ENCODE data around the gene PNMA8B.

Gene PNMA8B

DNA sequence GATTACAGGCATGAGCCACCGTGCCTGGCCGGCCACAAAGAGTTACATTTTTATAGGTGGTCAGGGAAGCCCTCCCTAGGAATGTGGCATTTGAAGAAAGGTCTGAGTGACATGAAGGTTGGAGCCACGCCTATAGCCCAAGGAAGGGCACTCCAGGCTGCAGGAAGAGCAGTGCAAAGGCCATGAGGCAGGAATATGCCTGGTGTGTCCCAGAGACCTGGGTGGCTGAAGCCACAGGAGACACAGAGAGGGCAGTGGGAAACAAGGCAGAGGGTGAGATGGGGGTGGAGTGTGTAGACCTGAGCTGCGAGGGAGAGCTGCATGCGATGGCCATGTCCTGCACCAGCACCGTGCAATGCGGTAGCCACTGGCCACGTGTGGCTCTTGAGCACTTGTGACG, 4.9 kb downstream of the PNMA8B start:
- in situ Hi-C loops (cut with MboI; ENCODE audit: low pct_unique_long_range_greater_than_20kb, low sequenced_read_pairs), result loop anchor here (10.0 kb wide), 2 partner anchors 96 to 206 kb away; no protein-coding TSS in a partner anchor
- no peak for DNase-seq

DNA sequence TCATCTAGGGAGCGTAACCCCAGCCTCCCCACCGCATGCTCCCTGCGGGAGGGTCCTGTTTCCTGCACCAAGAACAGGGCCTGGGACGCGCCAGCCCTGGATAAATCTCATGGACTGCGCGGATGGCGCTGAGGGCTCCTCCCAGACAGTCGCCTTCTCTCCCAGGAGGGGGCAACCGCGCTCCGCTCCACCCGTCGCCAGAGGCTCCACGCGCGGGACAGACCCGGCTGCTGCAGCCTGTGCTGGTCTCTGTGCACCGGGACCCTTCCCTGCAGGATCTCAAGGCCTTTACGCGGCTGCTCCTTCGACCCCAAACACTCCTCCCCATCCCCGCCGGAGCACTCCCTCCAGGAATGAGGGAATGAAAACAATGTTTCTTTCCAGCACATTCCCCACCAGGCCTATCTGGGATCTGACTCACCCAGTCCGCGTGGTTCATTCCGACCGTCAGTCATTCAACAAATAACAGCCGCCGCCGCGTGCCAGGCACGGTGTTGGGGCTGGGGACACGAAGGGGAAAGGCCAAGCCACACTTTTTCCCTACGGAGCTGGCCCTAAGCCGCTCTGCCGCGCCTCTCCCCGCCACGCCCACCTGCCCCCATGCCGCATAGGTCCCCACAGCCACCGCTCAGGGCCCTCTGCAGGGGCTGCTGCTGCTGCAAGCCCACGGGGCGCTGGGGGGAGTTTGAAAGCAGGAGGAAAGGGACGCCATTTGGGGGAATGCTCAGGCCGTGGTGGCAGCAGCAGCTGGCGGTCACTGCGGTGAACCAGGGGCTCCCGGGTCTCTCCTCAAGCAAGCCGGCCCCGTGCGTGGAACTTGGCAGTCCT, 6.0 kb downstream of the PNMA8B start:
- no peak for DNase-seq
- in situ Hi-C loops (cut with MboI; ENCODE audit: low pct_unique_long_range_greater_than_20kb, low sequenced_read_pairs), result loop anchor here (10.0 kb wide), 2 partner anchors 95 to 205 kb away; no protein-coding TSS in a partner anchor

DNA sequence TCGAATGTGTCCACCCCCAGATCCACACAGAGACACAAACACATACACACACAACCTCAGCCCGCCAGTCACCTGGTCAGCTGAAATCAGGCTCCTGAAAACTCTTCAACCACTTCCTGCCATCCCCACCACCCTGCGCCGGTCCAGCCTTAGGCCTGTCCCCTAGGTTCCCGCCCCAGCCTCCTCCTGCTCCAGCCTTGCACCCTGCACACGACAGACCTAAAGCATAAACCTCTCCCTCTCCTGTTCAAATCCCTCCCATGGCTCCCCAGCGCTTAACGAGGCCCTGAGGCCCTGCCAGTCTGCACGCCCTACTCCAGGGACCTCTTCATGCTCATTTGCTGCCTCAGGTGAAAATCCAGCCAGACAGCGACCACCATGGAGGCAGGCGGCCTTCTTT, 7.1 kb downstream of the PNMA8B start:
- DNase-seq, result no peak
- in situ Hi-C loops (cut with MboI; ENCODE audit: low pct_unique_long_range_greater_than_20kb, low sequenced_read_pairs), result no loop called here

DNA sequence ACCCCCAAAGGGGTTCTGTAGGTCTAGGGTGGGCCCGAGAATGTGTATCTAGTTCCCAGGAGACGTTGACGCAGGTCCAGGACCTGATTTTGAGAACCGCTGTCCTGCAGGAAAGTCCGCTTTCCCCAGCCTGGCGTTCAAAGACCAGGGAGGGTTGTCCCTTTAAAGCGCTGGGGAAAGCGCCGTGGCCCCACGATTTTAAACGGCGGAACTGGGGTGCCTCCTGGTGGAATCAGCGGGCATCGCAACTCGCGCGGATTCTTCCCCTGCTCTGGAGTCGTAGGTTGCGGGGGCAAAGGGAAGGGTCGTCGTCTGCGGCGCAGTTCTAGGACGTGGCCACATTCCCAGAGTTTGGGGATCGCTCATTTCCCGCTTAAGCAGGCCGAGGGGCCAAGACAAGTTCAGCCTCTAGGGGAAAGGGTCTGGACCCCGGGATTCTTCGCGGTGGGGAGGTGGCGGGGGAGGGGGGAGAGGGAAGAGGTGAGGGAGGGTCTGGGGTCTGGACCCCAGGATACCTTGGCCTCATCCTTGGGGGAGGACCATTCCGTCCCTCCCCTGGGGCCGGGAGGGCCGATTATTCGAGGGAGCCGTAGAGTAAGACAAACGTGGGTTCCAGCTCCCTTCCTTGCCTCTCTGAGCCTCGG, 7.7 kb downstream of the PNMA8B start:
- DNase-seq, result peak; percentile 84
- in situ Hi-C loops (cut with MboI; ENCODE audit: low pct_unique_long_range_greater_than_20kb, low sequenced_read_pairs), result no loop called here

DNA sequence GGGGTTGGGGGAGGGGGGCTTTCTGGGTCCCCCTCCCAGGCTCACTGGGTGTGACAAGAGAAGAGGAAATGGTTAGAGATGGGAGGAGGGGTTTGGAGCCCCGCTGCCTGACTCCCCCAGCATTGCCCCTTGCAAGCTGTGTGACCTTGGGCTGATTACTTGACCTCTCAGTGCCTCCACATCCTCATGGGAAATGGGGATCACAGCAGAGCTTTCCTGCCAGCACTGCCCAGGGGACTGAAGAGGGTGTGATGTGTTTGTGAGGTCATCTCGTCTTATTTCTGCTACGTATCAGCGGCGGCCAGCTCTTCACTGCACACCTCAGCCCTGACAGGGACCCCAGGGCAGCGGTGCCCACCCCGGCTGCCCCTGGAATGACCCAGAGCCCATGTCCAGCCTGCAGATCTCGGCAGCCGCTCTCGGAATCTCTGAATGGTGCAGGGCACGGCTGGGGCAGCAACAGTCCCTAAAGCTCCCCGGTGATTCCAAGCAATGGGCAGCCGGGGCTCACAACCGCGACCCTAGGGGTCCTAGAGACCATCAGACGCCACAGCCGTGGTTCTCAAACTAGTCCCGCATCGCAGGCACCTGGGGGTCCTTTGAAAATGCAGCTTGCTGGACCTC, 8.4 kb downstream of the PNMA8B start:
- in situ Hi-C loops (cut with MboI; ENCODE audit: low pct_unique_long_range_greater_than_20kb, low sequenced_read_pairs), result no loop called here
- no peak for DNase-seq

DNA sequence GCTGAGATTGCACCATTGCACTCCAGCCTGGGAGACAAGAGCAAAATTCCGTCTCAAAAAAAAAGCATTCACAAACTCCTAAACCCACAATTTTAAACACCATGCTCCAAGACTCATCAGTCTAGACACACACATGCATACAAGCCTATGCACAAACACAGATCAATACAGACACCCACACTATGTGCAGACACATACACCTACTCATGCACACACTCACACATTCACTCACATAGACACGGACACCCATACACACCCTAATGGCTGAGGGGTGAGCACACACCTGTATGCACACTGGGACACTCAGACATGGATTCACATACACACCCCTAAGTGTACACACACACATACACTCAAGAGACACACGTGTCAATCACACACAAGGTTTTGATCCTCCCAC, 9.3 kb downstream of the PNMA8B start:
- in situ Hi-C loops (cut with MboI; ENCODE audit: low pct_unique_long_range_greater_than_20kb, low sequenced_read_pairs), result no loop called here

DNA sequence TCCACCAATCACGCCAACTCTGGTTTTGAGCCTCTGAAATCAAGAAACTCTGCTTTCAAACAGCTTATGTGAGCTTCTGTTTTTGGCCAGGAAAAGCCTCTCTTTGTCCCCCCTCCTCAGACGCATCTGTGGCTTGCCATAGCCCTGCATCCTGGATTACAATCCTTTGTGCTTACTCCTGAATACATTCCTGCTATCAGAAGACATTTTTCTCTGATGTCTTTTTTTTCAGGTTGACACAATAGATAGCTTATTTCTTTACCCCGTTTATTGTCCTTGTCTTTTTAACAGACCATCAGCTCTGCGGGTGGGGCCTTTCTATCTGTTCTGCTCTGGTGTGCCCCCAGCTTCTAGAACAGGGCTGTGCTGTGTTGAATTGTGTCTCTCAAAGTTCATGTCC, 11.0 kb downstream of the PNMA8B start:
- in situ Hi-C loops (cut with MboI; ENCODE audit: low pct_unique_long_range_greater_than_20kb, low sequenced_read_pairs), result no loop called here
- DNase-seq, result no peak

More for the DNA sequence above, 9.3 kb downstream of the PNMA8B start:
- DNase-seq, result no peak

DNA sequence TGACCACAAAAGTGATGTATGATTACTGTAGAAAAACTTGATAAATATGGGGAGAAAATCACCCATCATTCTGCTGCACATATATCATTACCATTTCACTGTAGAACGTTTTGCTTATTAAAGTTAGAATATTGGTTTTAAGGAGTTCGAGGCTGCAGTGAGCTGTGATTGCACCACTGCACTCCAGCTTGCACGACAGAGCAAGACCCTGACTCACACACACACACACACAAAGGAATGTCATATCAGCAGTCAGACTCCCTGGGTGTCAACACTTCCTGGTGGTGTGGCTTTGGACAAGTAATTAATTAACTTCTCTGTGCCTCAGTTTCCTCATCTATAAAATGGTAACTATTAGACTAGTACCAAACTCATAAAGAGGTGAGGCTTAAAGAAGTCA, 13.0 kb downstream of the PNMA8B start:
- in situ Hi-C loops (cut with MboI; ENCODE audit: low pct_unique_long_range_greater_than_20kb, low sequenced_read_pairs), result no loop called here
- no peak for DNase-seq

DNA sequence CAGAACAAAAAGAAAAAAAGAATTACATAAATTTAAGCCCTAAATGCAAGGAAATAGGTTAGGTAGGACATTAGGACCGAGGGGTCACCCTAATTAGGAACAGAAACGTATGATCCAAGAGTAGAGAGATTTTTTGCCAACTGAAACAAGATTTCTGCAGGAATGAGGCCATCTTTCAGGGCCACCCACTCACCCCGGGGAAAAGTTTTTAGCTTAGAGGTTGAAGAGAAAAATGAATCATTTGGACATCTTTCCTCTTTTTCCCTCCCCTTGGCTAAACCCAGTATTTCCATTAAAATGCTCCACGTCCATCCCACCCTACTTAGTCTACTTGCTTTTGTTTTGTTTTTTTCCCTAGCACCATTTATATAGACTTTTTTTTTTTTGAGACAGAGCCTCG, 13.7 kb downstream of the PNMA8B start:
- in situ Hi-C loops (cut with MboI; ENCODE audit: low pct_unique_long_range_greater_than_20kb, low sequenced_read_pairs), result no loop called here
- DNase-seq, result no peak

DNA sequence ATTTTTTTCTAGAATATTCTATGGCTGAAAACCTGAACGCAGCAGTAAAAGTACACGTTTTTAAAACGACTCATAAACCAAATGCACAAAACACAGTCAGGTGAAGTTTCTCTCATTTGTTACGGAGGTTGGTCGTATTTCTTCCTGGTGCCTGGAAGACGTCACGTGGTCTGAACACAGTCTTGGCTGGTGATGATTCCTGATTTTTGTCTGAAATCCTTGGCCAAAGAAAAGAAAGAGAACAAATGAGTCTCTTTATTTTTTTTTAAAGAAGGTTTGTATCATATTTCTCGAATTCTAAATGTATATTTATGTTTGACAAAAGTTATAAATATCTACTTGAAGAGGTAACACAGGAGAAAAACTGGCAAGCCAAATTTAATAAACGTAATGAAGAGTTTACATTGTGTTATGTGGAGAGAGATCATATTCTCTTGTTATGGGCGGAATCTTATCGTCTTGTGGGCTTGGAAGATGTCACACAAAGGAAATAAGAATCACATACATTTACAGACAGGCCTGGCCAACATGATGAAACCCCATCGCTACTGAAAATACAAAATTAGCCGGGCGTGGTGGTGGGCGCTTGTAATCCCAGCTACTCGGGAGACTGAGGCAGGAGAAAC, 14.3 kb downstream of the PNMA8B start:
- no peak for DNase-seq
- in situ Hi-C loops (cut with MboI; ENCODE audit: low pct_unique_long_range_greater_than_20kb, low sequenced_read_pairs), result no loop called here

DNA sequence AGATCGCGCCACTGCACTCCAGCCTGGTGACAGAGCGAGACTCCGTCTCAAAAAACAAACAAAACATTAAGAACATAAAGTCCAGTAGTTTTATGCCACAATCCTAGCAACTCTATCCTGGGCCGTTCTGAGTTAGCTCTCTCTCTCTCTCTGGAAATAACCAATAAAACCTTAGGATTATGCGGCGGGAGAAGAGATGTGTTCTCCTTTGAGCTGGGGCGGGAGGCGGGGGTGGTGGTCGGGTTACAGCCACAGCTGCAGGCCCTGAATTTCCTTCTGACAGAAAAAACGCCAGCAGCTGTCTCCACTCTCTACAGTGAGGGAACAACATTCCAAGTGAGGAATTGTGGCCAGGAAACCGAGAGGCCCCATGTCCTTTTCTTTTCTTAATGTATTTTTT, 15.3 kb downstream of the PNMA8B start:
- no peak for DNase-seq
- in situ Hi-C loops (cut with MboI; ENCODE audit: low pct_unique_long_range_greater_than_20kb, low sequenced_read_pairs), result no loop called here

DNA sequence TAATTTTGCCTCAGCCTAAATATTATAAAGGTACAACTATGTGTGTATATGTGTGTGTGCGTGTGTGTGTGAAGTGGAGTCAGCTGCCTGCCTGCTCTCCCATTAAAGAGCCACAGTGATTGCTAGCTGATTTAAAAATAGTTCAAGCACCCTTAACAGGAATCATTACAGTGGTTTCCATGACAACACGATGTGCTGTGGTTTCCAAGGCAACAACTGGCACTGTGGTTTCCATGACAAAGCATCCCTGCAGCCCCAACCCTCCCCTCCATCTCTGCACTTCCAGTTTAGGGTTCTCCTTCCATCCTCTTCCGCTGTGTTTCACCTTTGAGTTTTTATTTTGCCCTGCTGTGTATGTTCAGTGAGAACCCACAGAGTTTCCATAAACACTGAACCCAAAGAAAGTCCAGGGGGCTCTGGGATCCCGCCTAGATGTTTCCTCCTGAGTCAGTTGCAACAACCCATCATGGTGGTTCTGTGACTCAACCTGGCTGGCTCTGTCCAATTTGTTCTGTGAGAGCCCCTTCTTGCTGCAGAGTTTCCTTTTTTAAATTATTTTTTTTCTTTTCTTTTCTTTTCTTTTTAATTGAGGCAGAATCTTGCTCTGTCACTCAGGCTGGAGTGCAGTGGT, 17.2 kb downstream of the PNMA8B start:
- in situ Hi-C loops (cut with MboI; ENCODE audit: low pct_unique_long_range_greater_than_20kb, low sequenced_read_pairs), result no loop called here
- peak; percentile 59 for DNase-seq

DNA sequence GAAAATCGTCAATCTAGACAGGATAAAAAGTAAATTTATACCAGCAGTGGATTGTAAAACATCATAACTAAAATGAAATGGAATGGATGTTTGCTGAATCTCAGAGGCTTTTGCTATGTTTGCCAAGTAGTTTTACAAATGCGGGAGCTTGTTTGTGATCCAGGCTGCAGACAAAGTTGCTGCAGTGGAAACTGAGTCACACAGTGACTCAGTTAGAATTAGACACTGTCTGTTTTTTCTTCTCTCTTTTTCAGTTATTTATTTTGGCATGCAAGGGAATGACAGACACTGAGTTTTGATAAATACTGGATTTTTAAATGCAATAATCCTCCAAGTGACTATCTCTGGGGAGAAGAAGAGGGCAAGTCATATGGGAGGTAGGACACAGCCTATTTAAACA, 19.7 kb downstream of the PNMA8B start:
- in situ Hi-C loops (cut with MboI; ENCODE audit: low pct_unique_long_range_greater_than_20kb, low sequenced_read_pairs), result no loop called here
- no peak for DNase-seq

DNA sequence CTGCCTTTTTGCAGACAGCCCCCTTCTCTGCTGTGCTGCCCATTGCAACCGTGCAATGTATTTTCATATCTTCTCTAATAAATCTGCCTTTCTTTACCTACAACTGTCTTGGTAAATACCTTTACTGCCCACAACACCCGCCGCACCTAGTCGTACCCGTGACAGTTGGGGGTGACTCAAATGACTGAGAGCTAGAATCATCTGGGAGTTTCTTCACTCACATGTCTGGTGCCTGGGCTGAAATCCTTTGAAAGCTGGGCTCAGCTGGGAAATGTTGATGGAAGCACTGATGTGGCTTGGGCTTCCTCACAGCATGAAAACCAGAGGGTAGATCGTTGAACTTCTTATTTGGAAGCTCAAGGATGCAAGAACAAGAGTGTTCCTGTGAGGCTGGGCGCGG, 21.5 kb downstream of the PNMA8B start:
- in situ Hi-C loops (cut with MboI; ENCODE audit: low pct_unique_long_range_greater_than_20kb, low sequenced_read_pairs), result no loop called here

DNA sequence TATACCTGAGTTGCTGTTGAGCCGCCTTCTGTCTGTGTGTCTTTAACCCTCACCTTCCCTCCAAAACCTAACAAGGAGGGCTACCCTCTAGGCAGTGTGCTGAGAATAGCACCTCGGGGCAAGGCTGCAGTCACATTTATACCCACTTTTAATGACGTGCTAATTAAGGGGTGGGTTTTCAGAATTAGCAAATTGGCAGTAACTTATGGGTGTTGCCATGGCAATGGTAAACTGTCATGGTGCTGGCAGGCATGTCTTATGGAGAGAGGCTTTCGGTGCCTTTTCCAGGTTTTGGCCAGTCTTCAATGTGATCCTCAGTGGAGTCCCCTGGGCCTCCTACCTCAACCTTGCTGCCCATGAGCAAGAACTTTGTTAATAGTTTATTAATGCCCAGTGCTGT, 23.1 kb downstream of the PNMA8B start:
- in situ Hi-C loops (cut with MboI; ENCODE audit: low pct_unique_long_range_greater_than_20kb, low sequenced_read_pairs), result no loop called here
- DNase-seq, result no peak

More for the DNA sequence above, 21.5 kb downstream of the PNMA8B start:
- DNase-seq, result no peak

DNA sequence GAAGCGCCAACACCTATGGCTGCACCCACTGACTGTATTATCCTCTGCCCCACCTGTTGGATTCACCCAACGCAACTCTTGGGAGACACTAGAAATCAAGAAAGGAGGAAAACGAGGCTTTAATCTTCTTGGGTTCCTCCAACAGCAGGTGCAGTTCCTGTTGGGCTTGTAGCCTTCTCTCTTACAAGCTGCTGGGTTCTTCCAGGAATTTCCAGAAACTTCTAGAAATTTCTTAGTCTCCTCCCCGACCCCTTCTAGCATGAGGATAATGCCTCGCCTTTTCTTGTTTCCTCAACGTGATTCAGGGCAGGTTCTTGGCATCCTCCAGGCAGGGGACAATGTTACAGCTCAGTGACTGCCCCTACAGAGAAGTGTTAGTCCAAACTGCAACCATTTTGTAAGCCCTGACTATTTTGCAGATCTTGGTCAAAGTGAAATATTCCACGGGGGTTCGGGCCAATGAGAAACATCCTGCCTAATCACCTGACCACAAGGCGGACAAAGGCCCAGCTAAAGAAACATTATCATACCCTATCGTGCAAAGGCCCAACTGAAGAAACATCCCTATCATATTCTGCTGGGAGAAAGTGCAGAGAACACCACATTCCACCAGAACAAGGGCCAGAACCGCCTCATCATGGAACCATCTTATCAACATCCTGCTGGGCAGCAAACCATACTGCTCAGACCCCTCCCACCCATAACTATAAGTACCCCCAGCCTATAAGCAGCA, 23.7 kb downstream of the PNMA8B start:
- no peak for DNase-seq

DNA sequence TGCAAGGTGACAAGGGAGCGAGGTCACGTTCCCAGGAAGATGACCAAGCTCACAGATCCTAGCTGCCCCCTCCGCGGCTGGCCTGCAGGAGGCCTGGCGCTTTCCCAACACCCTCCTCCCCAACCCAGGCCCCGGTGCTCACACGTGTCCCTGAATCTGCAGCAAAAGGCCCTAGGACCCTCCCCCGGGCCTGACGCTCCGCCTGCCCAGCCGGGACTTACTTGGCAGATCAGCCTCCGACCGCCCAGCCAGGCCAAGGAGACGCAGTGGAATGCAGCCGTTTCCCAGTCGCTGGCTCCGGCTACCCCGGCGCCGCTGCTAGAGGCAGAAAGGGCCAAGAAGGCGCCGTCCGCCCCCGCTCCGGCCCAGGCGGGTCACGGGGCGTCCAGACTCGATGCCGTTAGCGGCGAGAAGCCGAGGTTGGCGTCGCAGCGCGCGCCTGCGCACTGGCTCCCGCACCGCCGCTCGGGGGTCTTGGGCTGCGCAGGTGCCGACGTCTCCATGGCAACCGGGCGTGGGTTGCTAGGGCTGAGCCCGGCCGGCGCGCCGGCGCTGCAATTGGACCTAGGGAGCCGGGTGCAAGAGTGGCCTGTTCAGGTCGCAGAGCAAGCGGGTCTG, 24.4 kb downstream of the PNMA8B start, which contains the start of gene PNMA8A:
Gene PNMA8A (minus strand): TSS at position 448 of the 618 bp plus-strand sequence. CDS start 528 bp downstream, outside the sequence.
- DNase-seq, result peak; percentile 65
- in situ Hi-C loops (cut with MboI; ENCODE audit: low pct_unique_long_range_greater_than_20kb, low sequenced_read_pairs), result no loop called here

More for the DNA sequence above, 23.7 kb downstream of the PNMA8B start:
- in situ Hi-C loops (cut with MboI; ENCODE audit: low pct_unique_long_range_greater_than_20kb, low sequenced_read_pairs), result no loop called here

DNA sequence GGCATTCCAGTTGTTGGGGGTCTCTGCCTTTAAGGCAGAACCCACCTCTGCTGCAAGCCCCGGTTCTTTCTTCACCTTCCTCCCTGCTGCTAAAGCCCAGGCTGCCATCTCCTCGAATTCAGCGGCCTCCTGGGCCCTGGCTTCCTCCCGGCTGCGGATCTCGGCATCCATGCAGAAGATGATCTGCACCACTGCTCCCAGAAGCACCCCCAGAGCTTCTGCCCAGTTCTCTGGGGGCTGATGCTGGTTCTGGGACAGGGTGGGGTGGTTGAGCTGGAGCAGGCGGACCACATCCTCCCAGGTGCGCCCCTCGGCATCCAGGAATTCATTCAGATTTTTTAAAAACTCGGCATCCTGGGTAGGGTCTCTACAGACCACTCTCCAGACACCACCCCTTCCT, 25.3 kb downstream of the PNMA8B start:
- DNase-seq, result no peak
- in situ Hi-C loops (cut with MboI; ENCODE audit: low pct_unique_long_range_greater_than_20kb, low sequenced_read_pairs), result no loop called here
